ENCODE results near the gene CTNNA2. TPM values are rescaled to one million over a fixed set of nuclear protein-coding genes. Genes with fewer than 3 reads are reported as not detected.

CTNNA2 gene
- total RNA-seq, 1 experiment from 2014 or later, result 0.54 TPM

- no peak for TF ChIP-seq POLR2AphosphoS5 (IDR thresholded peaks at IDR 0.05; ENCODE audit: low read depth, low read length)
- in situ Hi-C loops (cut with HindIII; ENCODE audit: low pct_unique_long_range_greater_than_20kb, low sequenced_read_pairs), result no loop called here
- ChIA-PET POLR2A (no interaction called here), CTCF (no interaction called here)
- H3K27ac ChIP-seq (ENCODE audit: low read length), result no peak overlapping the region
- intact Hi-C loops (cut with micrococcal nuclease; ENCODE audit: unreplicated experiment), result no loop called here
- ATAC-seq (no peak), DNase-seq (ENCODE audit: low read depth, low spot score) (no peak)
- H3K4me3 ChIP-seq (ENCODE audit: low read depth in 2 of 2, low read length in 2 of 2), result no peak overlapping the region
- no peaks in the 10 kb centered on the region for H3K27me3 ChIP-seq (ENCODE audit: control insufficient read depth, insufficient read depth, low read length)
- H3K36me3 ChIP-seq (ENCODE audit: control insufficient read depth, insufficient read depth, low read length), result no peaks in the 10 kb centered on the region
- H3K4me1 ChIP-seq (ENCODE audit: control insufficient read depth, insufficient read depth, low read length), result no peaks in the 10 kb centered on the region
- H3K9me3 ChIP-seq (ENCODE audit: control insufficient read depth, insufficient read depth, low read depth, low read length), result no peaks in the 10 kb centered on the region
- BruUV-seq (replicated peaks), result no TSS peak
These were observed 480.3 kb downstream of the CTNNA2 start for GRCh38 chr2:79993144-79993543.

GRCh38 chr2:79994161-79994560, 481.3 kb downstream of the CTNNA2 start:
- no peak for TF ChIP-seq SIN3A (IDR thresholded peaks at IDR 0.05; ENCODE audit: borderline replicate concordance, insufficient read depth, low read depth, low read length)
- TF ChIP-seq POLR2AphosphoS5 (IDR thresholded peaks at IDR 0.05; ENCODE audit: low read depth, low read length), result no peak
- TF ChIP-seq TCF7L2 (IDR thresholded peaks at IDR 0.05; ENCODE audit: low read depth, low read length), result no peak
- TF ChIP-seq CTCF (IDR thresholded peaks at IDR 0.05), result no peak
- TF ChIP-seq REST (IDR thresholded peaks at IDR 0.05; ENCODE audit: insufficient read depth in 1 of 2, low read depth in 2 of 2, low read length in 1 of 2), result no peak
- Histone ChIP-seq H3K27me3 (ENCODE audit: control insufficient read depth, insufficient read depth, low read length) (no peaks in the 10 kb centered on the region), H3K36me3 (ENCODE audit: control insufficient read depth, insufficient read depth, low read length) (no peaks in the 10 kb centered on the region), H3K27ac (ENCODE audit: low read length) (no peak overlapping the region), H3K9me3 (ENCODE audit: control insufficient read depth, insufficient read depth, low read depth, low read length) (no peaks in the 10 kb centered on the region), H3K4me1 (ENCODE audit: control insufficient read depth, insufficient read depth, low read length) (no peaks in the 10 kb centered on the region), H3K4me3 (ENCODE audit: low read depth in 2 of 2, low read length in 2 of 2) (no peak overlapping the region)
- intact Hi-C loops (cut with micrococcal nuclease; ENCODE audit: unreplicated experiment), result no loop called here
- in situ Hi-C loops (cut with HindIII; ENCODE audit: low pct_unique_long_range_greater_than_20kb, low sequenced_read_pairs), result no loop called here
- no peak for ATAC-seq
- ChIA-PET POLR2A (no interaction called here), CTCF (no interaction called here)
- DNase-seq (ENCODE audit: low read depth, low spot score), result no peak
- BruUV-seq (replicated peaks), result no TSS peak

- DNase-seq (ENCODE audit: low read depth, low spot score) (no peak), ATAC-seq (no peak)
- TF ChIP-seq TCF7L2 (IDR thresholded peaks at IDR 0.05; ENCODE audit: low read depth, low read length), result no peak
- TF ChIP-seq CTCF (IDR thresholded peaks at IDR 0.05), result no peak
- TF ChIP-seq POLR2AphosphoS5 (IDR thresholded peaks at IDR 0.05; ENCODE audit: low read depth, low read length), result no peak
- no peak for TF ChIP-seq SIN3A (IDR thresholded peaks at IDR 0.05; ENCODE audit: borderline replicate concordance, insufficient read depth, low read depth, low read length)
- TF ChIP-seq REST (IDR thresholded peaks at IDR 0.05; ENCODE audit: insufficient read depth in 1 of 2, low read depth in 2 of 2, low read length in 1 of 2), result no peak
- Histone ChIP-seq H3K9me3 (ENCODE audit: control insufficient read depth, insufficient read depth, low read depth, low read length) (no peaks in the 10 kb centered on the region), H3K4me3 (ENCODE audit: low read depth in 2 of 2, low read length in 2 of 2) (no peak overlapping the region), H3K27me3 (ENCODE audit: control insufficient read depth, insufficient read depth, low read length) (no peaks in the 10 kb centered on the region), H3K27ac (ENCODE audit: low read length) (no peak overlapping the region), H3K36me3 (ENCODE audit: control insufficient read depth, insufficient read depth, low read length) (no peaks in the 10 kb centered on the region), H3K4me1 (ENCODE audit: control insufficient read depth, insufficient read depth, low read length) (no peaks in the 10 kb centered on the region)
- BruUV-seq (replicated peaks), result no TSS peak
- ChIA-PET CTCF (no interaction called here), POLR2A (no interaction called here)
- intact Hi-C loops (cut with micrococcal nuclease; ENCODE audit: unreplicated experiment) (no loop called here), in situ Hi-C loops (cut with HindIII; ENCODE audit: low pct_unique_long_range_greater_than_20kb, low sequenced_read_pairs) (no loop called here)
These were observed 482.1 kb downstream of the CTNNA2 start for GRCh38 chr2:79994965-79995364.

All from Panc1 (cell line).